IMR-90 (cell line): Measurements from ENCODE around the gene ZFYVE21. TPM values are rescaled to one million over a fixed set of nuclear protein-coding genes. Genes with fewer than 3 reads are reported as not detected.
A peak's percentile ranks its signal among the peaks of the same experiment; 100 is the strongest.

Experiments used
- ATAC-seq: fragments of 200-7000 bp; cut with Tn5 transposase; 2 replicates; pipeline ENCODE4 v1.9.1; 2020; ENCODE audit warnings: low read depth, mild to moderate bottlenecking, moderate library complexity
- BruUV-seq: library from RNA; stranded (reverse); fragments of 400-500 nt; replicated peaks from 2 replicates; lab custom pipeline; 2021; lab: Mats Ljungman, UMichigan
- CTCF ChIA-PET: fragments of 300-600 bp; formaldehyde crosslinking; extraction: SDS; loops from one replicate; lab custom pipeline; 2021; ENCODE audit warnings: antibody characterized with exemption; lab: Yijun Ruan, JAX
- POLR2A ChIA-PET: fragments of 300-600 bp; sonication (Branson Sonifier 250); formaldehyde crosslinking; loops from one replicate; lab custom pipeline; 2022; ENCODE audit warnings: antibody characterized with exemption; ENCODE audit not compliant: unreplicated experiment; lab: Charles Lee
- DNase-seq: peaks from one replicate; pipeline ENCODE4 v3.0.0; 2013
- H2AFZ ChIP-seq: replicated peaks from 2 replicates; pipeline ENCODE3; 2013; ENCODE audit warnings: low read length, mild to moderate bottlenecking; ENCODE audit not compliant: poor library complexity
- H2AK5ac ChIP-seq: 2 replicates; pipeline ENCODE4 v1.6.1; 2013; ENCODE audit warnings: low read depth, low read length, inconsistent platforms
- H2AK9ac ChIP-seq: replicated peaks from 2 replicates; pipeline ENCODE3; 2013; ENCODE audit warnings: mild to moderate bottlenecking, low read depth, low read length, moderate library complexity; ENCODE audit not compliant: poor library complexity
- H2BK120ac ChIP-seq: 2 replicates; pipeline ENCODE4 v1.6.1; 2013; ENCODE audit warnings: low read depth, low read length, inconsistent platforms
- H2BK15ac ChIP-seq: 3 replicates; pipeline ENCODE4 v1.6.1; 2013; ENCODE audit warnings: low read depth, low read length, inconsistent platforms
- H2BK20ac ChIP-seq: 2 replicates; pipeline ENCODE4 v1.6.1; 2013; ENCODE audit warnings: low read depth, mild to moderate bottlenecking, inconsistent platforms, low read length, moderate library complexity
- H2BK5ac ChIP-seq: 2 replicates; pipeline ENCODE4 v1.6.1; 2013; ENCODE audit warnings: mild to moderate bottlenecking, low read depth, low read length, inconsistent platforms; ENCODE audit not compliant: poor library complexity, severe bottlenecking
- H3K14ac ChIP-seq: replicated peaks from 2 replicates; pipeline ENCODE4 v1.6.1; 2013; ENCODE audit warnings: low read depth, low read length, inconsistent platforms
- H3K18ac ChIP-seq: 2 replicates; pipeline ENCODE4 v1.6.1; 2013; ENCODE audit warnings: low read depth, low read length, control low read depth
- H3K23ac ChIP-seq: 2 replicates; pipeline ENCODE4 v1.6.1; 2013; ENCODE audit warnings: low read depth, low read length, inconsistent platforms
- H3K27ac ChIP-seq: 2 replicates; pipeline ENCODE4 v1.5.1; 2013; ENCODE audit warnings: mild to moderate bottlenecking, control low read depth, low read length; ENCODE audit not compliant: insufficient read depth
- H3K27me3 ChIP-seq: 2 replicates; pipeline ENCODE4 v1.6.1; 2013; ENCODE audit warnings: low read length; ENCODE audit not compliant: control insufficient read depth, insufficient read depth
- H3K36me3 ChIP-seq: 2 replicates; pipeline ENCODE4 v1.6.1; 2013; ENCODE audit warnings: low read length, mixed read lengths; ENCODE audit not compliant: control insufficient read depth, insufficient read depth
- H3K4ac ChIP-seq: 2 replicates; pipeline ENCODE4 v1.6.1; 2013; ENCODE audit warnings: low read depth, low read length, inconsistent platforms
- H3K4me1 ChIP-seq: 2 replicates; pipeline ENCODE4 v1.6.1; 2013; ENCODE audit warnings: low read length, mixed read lengths; ENCODE audit not compliant: control insufficient read depth, insufficient read depth
- H3K4me2 ChIP-seq: 2 replicates; pipeline ENCODE4 v1.6.1; 2013; ENCODE audit warnings: low read depth, mild to moderate bottlenecking, control low read depth, low read length, moderate library complexity
- H3K4me3 ChIP-seq: 2 replicates; pipeline ENCODE4 v1.5.1; 2013; ENCODE audit warnings: low read depth, mild to moderate bottlenecking, control low read depth, low read length, moderate library complexity; ENCODE audit not compliant: insufficient read depth
- H3K56ac ChIP-seq: 2 replicates; pipeline ENCODE4 v1.6.1; 2013; ENCODE audit warnings: low read length, inconsistent platforms; ENCODE audit not compliant: insufficient read depth; ENCODE audit errors: extremely low read depth
- H3K79me1 ChIP-seq, 2 experiments: 2 replicates each; pipeline ENCODE4 v1.6.1; 2013; ENCODE audit warnings: low read length in 2 of 2, inconsistent platforms in 1 of 2, low read depth in 1 of 2
- H3K9ac ChIP-seq: 2 replicates; pipeline ENCODE4 v1.6.1; 2013; ENCODE audit warnings: low read depth, low read length, control low read depth
- H3K9me1 ChIP-seq: 2 replicates; pipeline ENCODE4 v1.6.1; 2013; ENCODE audit warnings: low read length, inconsistent platforms; ENCODE audit not compliant: insufficient read depth
- H3K9me3 ChIP-seq: 2 replicates; pipeline ENCODE4 v1.6.1; 2013; ENCODE audit warnings: low read length; ENCODE audit not compliant: control insufficient read depth, insufficient read depth
- H4K20me1 ChIP-seq: 2 replicates; pipeline ENCODE4 v1.6.1; 2013; ENCODE audit warnings: low read length, inconsistent platforms; ENCODE audit not compliant: insufficient read depth
- H4K5ac ChIP-seq: 2 replicates; pipeline ENCODE4 v1.6.1; 2013; ENCODE audit warnings: mild to moderate bottlenecking, low read depth, low read length, control low read depth
- H4K8ac ChIP-seq, 2 experiments: 2 replicates each; pipeline ENCODE4 v1.6.1; 2013; ENCODE audit warnings: low read depth in 2 of 2, low read length in 2 of 2, control low read depth in 1 of 2, inconsistent platforms in 1 of 2
- H4K91ac ChIP-seq: 2 replicates; pipeline ENCODE4 v1.6.1; 2013; ENCODE audit warnings: low read depth, low read length, inconsistent platforms; ENCODE audit not compliant: insufficient read depth
- BHLHE40 ChIP-seq: fragments of 150-350 bp; IDR thresholded peaks from 2 replicates; pipeline ENCODE4 v1.6.1; 2016; ENCODE audit warnings: mild to moderate bottlenecking, low read depth, low read length
- CEBPB ChIP-seq: IDR thresholded peaks from 2 replicates; pipeline ENCODE4 v1.6.1; 2012; ENCODE audit warnings: low read depth, low read length, improper control_type of control experiment
- CHD1 ChIP-seq: IDR thresholded peaks from 2 replicates; pipeline ENCODE4 v1.6.1; 2012; ENCODE audit warnings: low read depth, low read length, improper control_type of control experiment
- ELK1 ChIP-seq: fragments of 150-350 bp; IDR thresholded peaks from 2 replicates; pipeline ENCODE4 v1.6.1; 2016; ENCODE audit warnings: low read depth, mild to moderate bottlenecking, low read length, moderate library complexity, borderline replicate concordance
- FOS ChIP-seq: fragments of 150-350 bp; IDR thresholded peaks from 2 replicates; pipeline ENCODE4 v1.6.1; 2016; ENCODE audit warnings: low read depth, low read length
- MAFK ChIP-seq: IDR thresholded peaks from 2 replicates; pipeline ENCODE4 v1.6.1; 2012; ENCODE audit warnings: low read depth, low read length, improper control_type of control experiment
- MAZ ChIP-seq: IDR thresholded peaks from 2 replicates; pipeline ENCODE4 v1.6.1; 2012; ENCODE audit warnings: low read depth, mild to moderate bottlenecking, low read length, improper control_type of control experiment, moderate library complexity, borderline replicate concordance
- MXI1 ChIP-seq: IDR thresholded peaks from 2 replicates; pipeline ENCODE4 v1.6.1; 2012; ENCODE audit warnings: low read depth, mild to moderate bottlenecking, low read length, moderate library complexity, borderline replicate concordance
- NFE2L2 ChIP-seq: fragments of 150-350 bp; IDR thresholded peaks from 2 replicates; pipeline ENCODE4 v1.6.1; 2016; ENCODE audit warnings: low read depth, mild to moderate bottlenecking, low read length
- POLR2A ChIP-seq: IDR thresholded peaks from 2 replicates; pipeline ENCODE4 v1.6.1; 2012; ENCODE audit warnings: mild to moderate bottlenecking, low read depth, low read length
- RAD21 ChIP-seq: IDR thresholded peaks from 2 replicates; pipeline ENCODE4 v1.6.1; 2012; ENCODE audit warnings: low read length, improper control_type of control experiment
- RCOR1 ChIP-seq: IDR thresholded peaks from 2 replicates; pipeline ENCODE4 v1.6.1; 2012; ENCODE audit warnings: mild to moderate bottlenecking, low read length, improper control_type of control experiment; ENCODE audit not compliant: insufficient replicate concordance
- RFX5 ChIP-seq: IDR thresholded peaks from 2 replicates; pipeline ENCODE4 v1.8.0; 2012; ENCODE audit warnings: low read depth, mild to moderate bottlenecking, low read length, moderate library complexity
- SMC3 ChIP-seq: fragments of 150-350 bp; IDR thresholded peaks from 2 replicates; pipeline ENCODE4 v1.6.1; 2016; ENCODE audit warnings: low read depth, mild to moderate bottlenecking, antibody characterized with exemption, low read length, moderate library complexity
- USF2 ChIP-seq: fragments of 150-350 bp; IDR thresholded peaks from 2 replicates; pipeline ENCODE4 v1.6.1; 2017; ENCODE audit warnings: mild to moderate bottlenecking, antibody characterized with exemption, low read length, low read depth
- whole genome bisulfite sequencing, 2 experiments: methylation state at CpG; one replicate each; pipeline versions ENCODE4 v1.1.5 to v1.1.7; 2013; ENCODE audit warnings: missing lambda C conversion rate in 2 of 2; ENCODE audit not compliant: insufficient read length in 1 of 2; ENCODE audit errors: extremely low coverage in 2 of 2; 5-methylcytosine and 5-hydroxymethylcytosine counted together
- dilution Hi-C: fragments of 300-500 bp; cut with HindIII; formaldehyde crosslinking; loops from one replicate; pipeline ENCODE4 v1.14.3; 2018; ENCODE audit warnings: low sequenced_read_pairs; ENCODE audit not compliant: unreplicated experiment
- in situ Hi-C: fragments of 300-500 bp; cut with MboI; formaldehyde crosslinking; loops from 3 replicates; pipeline ENCODE4 v1.14.3; 2019; ENCODE audit warnings: low sequenced_read_pairs, inconsistent platforms, mixed read lengths
- intact Hi-C: fragments of 100-400 bp; cut with micrococcal nuclease; formaldehyde crosslinking; loops from 2 replicates; pipeline ENCODE4 v1.10.0; 2022
- polyA plus RNA-seq, 3 experiments: library from polyadenylated mRNA; depleted of rRNA; stranded (reverse); fragments of >200 nt; gene quantifications; 2 replicates each; pipeline ENCODE4 v1.2.3, GENCODE V29; 2012; ENCODE audit warnings: low replicate concordance in 1 of 3
- total RNA-seq: library from RNA; depleted of rRNA; stranded (reverse); fragments of >200 nt; gene quantifications from 2 replicates; pipeline ENCODE4 v1.2.3, GENCODE V29; 2012
- TF ChIP-seq, protein P1 (sequence below): conservative IDR thresholded peaks from 2 replicates; pipeline ENCODE4 v1.5.1; 2012; ENCODE audit warnings: mild to moderate bottlenecking, low read depth, low read length, improper control_type of control experiment

Gene ZFYVE21
- total and polyA plus RNA-seq, 2 of the 4 experiments (the other 2 are of a cell fraction), result 41.2 to 89.2 TPM

DNA sequence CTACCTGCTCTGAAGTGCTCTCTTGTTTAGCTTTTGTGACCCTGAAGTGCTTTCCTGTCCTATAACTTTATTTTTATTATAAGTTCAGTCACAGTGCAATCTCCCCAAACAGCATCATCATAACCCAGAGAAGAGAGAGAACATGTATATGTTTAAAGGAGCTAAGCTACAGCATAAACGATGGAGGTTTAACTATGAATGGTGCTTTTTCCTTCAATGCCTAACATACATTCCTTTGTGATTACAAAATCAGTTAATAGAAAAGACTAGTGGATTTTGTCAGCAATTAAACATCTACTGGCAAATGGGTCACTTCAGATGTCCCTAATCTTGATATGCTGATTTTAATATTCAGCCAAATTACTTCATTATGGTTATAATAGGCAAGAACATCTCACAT, 46.4 kb downstream of the ZFYVE21 start:
- no peak for TF ChIP-seq NFE2L2
- no peak for TF ChIP-seq POLR2A
- TF ChIP-seq RFX5, result no peak
- TF ChIP-seq, protein P1, sequence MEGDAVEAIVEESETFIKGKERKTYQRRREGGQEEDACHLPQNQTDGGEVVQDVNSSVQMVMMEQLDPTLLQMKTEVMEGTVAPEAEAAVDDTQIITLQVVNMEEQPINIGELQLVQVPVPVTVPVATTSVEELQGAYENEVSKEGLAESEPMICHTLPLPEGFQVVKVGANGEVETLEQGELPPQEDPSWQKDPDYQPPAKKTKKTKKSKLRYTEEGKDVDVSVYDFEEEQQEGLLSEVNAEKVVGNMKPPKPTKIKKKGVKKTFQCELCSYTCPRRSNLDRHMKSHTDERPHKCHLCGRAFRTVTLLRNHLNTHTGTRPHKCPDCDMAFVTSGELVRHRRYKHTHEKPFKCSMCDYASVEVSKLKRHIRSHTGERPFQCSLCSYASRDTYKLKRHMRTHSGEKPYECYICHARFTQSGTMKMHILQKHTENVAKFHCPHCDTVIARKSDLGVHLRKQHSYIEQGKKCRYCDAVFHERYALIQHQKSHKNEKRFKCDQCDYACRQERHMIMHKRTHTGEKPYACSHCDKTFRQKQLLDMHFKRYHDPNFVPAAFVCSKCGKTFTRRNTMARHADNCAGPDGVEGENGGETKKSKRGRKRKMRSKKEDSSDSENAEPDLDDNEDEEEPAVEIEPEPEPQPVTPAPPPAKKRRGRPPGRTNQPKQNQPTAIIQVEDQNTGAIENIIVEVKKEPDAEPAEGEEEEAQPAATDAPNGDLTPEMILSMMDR, result no peak
- TF ChIP-seq BHLHE40, result no peak
- TF ChIP-seq MAFK, result no peak
- no peak for TF ChIP-seq ELK1
- TF ChIP-seq FOS, result no peak
- no peak for TF ChIP-seq MXI1
- TF ChIP-seq MAZ, result no peak
- TF ChIP-seq RAD21, result no peak
- TF ChIP-seq RCOR1, result no peak
- TF ChIP-seq USF2, result no peak
- no peak for TF ChIP-seq CEBPB
- TF ChIP-seq SMC3, result no peak
- no peak for TF ChIP-seq CHD1
- no peak overlapping the region for H3K18ac ChIP-seq
- no peak overlapping the region for H3K4ac ChIP-seq
- ChIA-PET CTCF (interaction anchor here (0.6 kb wide), 1 partner anchor 28 kb away, joined by 3 read pairs; no protein-coding TSS in a partner anchor), POLR2A (no interaction called here)
- no peak overlapping the region for H3K23ac ChIP-seq
- H3K4me2 ChIP-seq, result no peak overlapping the region; the same call in 1 of the 2 replicates
- ATAC-seq, result peak; percentile 92
- no peak overlapping the region for H3K56ac ChIP-seq
- no peak overlapping the region for H2AK9ac ChIP-seq
- peak overlapping the region; percentile 46 for H2BK5ac ChIP-seq
- no peaks in the 10 kb centered on the region for H3K9me3 ChIP-seq
- H4K91ac ChIP-seq, result no peak overlapping the region
- H2AFZ ChIP-seq, result no peak overlapping the region
- H3K4me1 ChIP-seq, result peaks cover 3% of the 10 kb centered on the region
- in situ Hi-C loops, result no loop called here
- H2BK20ac ChIP-seq, result no peak overlapping the region
- peak overlapping the region; percentile 57; the same call in 1 of the 2 replicates for H3K27ac ChIP-seq
- no peaks in the 10 kb centered on the region for H3K36me3 ChIP-seq
- intact Hi-C loops, result no loop called here
- H4K5ac ChIP-seq, result no peak overlapping the region
- no peaks in the 10 kb centered on the region for H3K79me1 ChIP-seq
- no peak overlapping the region for H3K9ac ChIP-seq
- dilution Hi-C loops, result no loop called here
- no peak overlapping the region for H2AK5ac ChIP-seq
- H3K9me1 ChIP-seq, result peaks cover 5% of the 10 kb centered on the region; the same call in 1 of the 2 replicates
- no TSS peak for BruUV-seq
- H3K14ac ChIP-seq, result no peak overlapping the region
- no peak overlapping the region for H3K4me3 ChIP-seq
- no peak overlapping the region for H2BK15ac ChIP-seq
- no peaks in the 10 kb centered on the region for H3K27me3 ChIP-seq
- H4K8ac ChIP-seq, result 0 out of 4 replicates have a peak overlapping the region, but pooled peaks of 1 of the 2 experiments have one; percentile 51
- no peaks in the 10 kb centered on the region for H4K20me1 ChIP-seq
- no peak overlapping the region for H2BK120ac ChIP-seq
- no CpG with 5 or more reads among the region's 1 CpG for WGBS, 2 experiments
- peak; percentile 66 for DNase-seq
